Stimulated activated CD8-positive, alpha-beta memory T cell treated with anti-CD3 and anti-CD28 coated beads, Interleukin-4, amount 100 ng/mL, for 1 hour (primary cell): ENCODE data around the gene MICAL2.
"Not testable (repeated sequence)": the region's sequence is repeated elsewhere in the genome, so short reads cannot be mapped to it uniquely, and the experiment has no call there.

Source experiments
- DNase-seq, 2 donors: peaks; one replicate each; pipeline ENCODE4 v3.0.0-alpha.2; 2020; ENCODE audit warnings: low read depth in 2 of 2, low spot score in 1 of 2

The MICAL2 gene

DNA sequence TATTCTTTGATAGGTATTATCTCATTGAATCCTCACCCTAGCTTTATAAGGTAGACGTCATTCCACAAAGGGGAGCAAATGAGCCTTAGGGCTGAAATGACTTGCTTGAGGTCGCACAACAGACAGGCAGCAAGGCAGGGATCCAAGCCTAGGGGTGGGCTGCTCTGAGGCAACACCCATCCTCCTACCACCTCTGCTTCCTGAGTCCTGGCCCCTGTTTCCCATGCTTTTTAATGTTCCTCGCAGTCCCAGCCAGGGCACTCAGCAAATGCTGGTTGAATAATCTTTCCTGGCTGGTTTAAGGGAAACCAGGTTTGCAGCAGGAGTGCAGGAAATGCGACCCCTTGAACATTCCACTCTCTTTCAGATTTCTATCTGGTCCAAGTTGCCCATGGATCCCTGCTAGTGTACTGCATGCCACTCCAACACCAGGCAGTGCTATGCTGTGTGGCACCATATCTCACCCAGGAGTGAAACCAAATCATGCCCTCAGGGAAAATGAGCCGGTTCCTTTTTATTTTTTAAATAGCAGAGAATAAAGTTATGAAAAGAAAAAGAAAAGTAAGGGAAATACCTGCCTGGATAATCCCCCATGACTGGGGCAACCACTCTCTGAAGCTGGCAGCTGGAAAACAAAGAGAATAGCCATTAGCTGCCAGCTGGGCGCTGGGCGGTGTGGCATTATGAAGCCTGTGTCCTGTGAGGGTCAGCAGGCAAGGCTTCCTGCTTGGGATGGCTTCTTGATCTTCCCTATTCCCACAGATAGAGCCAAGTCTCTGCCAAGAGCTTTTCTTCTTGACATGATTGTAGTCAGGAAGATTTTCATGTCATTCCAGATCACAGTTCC lies 21.8 kb downstream of the MICAL2 start:
- DNase-seq = no peak

- DNase-seq = no peak
These were observed 22.4 kb downstream of the MICAL2 start for GRCh38 chr11:12132790-12133145.

DNA sequence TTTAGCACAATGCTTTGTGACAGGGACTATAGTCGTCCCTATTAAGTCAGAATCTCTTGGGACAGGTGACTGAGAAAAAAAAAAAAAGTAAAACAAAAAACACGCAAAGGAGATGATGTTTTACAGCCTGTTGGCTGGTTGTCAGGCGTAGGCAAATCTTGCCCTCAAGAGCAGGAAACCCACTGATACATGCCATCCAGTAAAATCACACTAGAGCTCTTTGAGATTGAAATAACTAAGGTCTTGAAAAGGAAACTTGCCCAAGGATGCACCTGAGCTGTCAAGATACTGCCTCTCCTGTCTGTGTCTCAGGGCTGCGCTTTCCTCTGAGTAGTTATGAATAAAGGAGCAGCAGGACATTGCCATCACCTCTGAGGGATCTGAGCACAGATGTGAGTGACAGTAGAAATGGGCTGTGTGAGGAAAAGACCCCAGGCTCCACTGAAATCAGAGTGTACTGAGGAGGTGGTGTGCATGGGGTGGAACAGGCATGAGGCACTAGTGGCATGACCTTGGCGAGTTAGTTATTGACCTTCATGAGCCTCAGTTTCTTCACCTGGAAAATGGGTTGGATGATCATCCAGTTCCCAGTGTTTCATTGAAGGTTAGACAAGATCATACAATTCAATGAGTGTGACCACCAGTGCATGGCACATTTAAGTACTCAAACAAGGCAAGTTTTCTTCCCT lies 23.3 kb downstream of the MICAL2 start:
- no peak for DNase-seq

DNA sequence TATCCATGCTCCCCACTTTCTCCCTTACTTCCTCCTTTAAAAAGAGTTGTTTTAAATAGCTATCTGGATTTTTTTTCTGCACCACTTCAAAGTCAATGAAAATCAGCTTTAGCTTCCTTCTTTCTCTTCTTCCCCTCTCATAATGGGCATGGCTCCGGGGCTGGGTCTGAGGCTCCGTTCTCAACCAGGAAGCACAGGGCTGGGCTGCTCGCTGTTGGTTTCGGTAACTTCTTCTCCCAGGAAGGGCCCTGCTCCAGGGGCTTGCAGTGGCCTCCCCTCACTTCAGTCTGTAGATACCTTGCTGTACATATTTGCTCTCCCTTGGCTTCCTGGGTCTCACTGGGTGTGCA lies 23.8 kb downstream of the MICAL2 start:
- DNase-seq = no peak

GRCh38 chr11:12135185-12135584 lies 24.8 kb downstream of the MICAL2 start:
- DNase-seq = no peak

DNA sequence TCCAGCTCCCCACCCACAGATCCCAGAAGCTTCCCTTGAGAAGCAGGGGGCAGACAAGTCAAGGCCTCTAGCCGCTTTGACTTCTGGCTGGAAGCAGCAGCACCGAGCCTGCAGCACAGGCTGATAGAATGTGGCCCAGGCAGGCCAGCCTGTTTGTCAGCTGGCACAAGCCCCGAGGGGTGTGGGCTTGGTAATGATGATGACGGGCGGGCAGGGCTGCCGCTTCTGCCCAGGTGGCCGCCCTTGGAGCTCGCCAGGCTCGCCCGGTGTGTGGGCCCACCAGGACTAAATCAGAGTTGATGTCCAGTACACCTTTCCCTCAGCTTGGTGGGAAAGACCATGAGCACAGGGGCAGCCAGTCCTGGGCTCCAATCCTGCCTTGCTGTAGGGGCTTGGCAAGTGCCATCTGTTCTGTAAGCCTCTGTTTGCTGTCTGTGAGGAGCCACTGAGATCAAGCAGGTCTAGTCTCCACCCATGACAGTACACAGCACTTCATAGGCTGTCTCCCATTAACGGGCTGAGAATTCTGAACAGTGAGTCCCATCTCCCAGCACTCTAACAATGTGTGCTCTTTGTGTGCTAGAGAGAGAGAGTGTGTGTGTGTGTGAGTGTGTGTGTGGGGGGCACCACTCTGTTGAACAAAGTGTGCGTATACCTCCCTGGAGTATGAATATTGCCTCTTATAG lies 26.8 kb downstream of the MICAL2 start:
- no peak for DNase-seq

- DNase-seq = no peak
These were observed 27.7 kb downstream of the MICAL2 start for GRCh38 chr11:12137938-12138731.

DNA sequence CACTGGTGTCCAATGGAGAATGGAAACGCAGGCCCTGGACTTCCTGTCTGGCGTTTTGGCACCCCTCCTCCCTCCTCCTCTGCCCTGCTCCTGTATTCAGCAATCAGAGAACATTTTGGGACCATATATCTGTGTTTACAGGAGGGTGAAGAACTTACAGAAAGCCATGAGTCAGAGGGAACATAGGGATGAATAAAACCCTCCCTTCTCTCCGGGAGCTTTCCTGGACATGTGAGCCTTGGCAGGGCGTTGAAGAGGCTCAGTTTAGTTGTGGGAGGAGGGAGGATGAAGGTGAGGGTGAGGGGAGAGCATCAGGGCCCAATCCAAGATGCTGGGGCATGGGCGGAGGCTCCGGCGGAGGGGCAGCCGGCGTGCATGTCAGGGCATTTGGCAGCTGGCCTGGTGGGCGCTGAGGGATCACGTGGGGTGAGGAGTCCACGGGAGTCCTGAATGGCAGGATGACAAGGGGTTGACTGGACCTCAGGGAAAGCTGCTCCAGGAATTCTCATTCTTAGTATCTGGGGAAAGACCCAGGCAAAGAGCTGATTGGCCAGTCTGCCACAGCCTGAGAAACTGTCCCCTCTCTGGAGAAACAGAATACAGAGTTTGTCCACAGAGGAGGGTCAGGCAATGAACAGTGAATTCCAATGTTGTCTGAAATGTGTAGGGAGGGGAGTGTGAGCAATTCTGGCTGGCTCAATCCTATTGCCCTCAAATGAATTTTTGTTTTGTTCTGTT lies 28.9 kb downstream of the MICAL2 start:
- DNase-seq = no peak

DNA sequence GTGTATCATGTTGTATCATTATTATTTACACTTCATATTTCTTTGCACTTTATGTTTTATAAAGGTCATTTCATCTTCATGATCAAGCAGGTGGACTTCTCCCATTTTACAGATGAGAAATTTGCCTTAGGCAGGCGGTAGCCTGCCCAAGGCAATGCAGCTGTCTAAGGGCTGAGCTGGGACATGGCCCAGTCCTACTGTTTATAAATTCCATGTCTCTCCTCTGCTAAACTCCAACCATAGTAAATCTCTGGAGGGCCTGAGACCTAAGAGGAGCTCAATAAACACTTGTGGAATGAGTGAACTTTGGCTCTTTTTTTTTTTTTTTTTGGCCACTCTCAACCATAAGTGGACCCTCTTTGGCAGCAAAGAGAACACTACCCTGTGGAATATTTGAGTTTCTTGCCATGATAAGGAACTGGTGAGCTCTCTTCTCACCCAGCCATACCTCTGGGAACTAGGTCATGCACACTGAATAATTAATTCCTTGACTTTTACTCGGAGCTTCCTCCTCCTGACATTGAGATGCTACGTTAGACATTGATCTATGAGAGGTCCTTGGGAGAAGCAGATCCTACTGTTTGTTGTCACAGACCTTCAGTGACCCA lies 29.9 kb downstream of the MICAL2 start:
- DNase-seq = no peak

GRCh38 chr11:12141283-12141682 lies 30.9 kb downstream of the MICAL2 start:
- no peak for DNase-seq

- DNase-seq = no peak
These were observed 31.8 kb downstream of the MICAL2 start for GRCh38 chr11:12142176-12142575.

DNA sequence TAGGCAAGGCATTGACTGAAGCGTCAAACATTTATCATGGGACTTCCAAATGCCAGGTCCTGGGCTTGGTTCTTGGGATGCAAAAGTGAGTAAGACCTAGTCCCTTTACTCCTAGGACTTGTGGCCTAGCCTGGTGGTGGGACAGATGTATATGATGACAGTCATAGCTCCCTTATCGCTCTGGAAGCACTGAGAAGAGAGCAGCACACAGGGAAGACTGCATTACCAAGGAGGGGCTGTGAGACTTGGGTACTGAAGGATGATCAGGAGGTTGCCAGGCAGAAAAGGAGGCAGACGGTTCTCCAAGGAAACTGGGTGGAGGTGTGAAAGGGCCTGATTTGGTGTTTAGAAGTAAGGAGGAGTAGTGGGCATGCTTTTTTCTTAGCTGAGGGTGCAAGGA lies 32.5 kb downstream of the MICAL2 start:
- no peak for DNase-seq

GRCh38 chr11:12143461-12144258 lies 33.3 kb downstream of the MICAL2 start:
- no peak for DNase-seq

DNA sequence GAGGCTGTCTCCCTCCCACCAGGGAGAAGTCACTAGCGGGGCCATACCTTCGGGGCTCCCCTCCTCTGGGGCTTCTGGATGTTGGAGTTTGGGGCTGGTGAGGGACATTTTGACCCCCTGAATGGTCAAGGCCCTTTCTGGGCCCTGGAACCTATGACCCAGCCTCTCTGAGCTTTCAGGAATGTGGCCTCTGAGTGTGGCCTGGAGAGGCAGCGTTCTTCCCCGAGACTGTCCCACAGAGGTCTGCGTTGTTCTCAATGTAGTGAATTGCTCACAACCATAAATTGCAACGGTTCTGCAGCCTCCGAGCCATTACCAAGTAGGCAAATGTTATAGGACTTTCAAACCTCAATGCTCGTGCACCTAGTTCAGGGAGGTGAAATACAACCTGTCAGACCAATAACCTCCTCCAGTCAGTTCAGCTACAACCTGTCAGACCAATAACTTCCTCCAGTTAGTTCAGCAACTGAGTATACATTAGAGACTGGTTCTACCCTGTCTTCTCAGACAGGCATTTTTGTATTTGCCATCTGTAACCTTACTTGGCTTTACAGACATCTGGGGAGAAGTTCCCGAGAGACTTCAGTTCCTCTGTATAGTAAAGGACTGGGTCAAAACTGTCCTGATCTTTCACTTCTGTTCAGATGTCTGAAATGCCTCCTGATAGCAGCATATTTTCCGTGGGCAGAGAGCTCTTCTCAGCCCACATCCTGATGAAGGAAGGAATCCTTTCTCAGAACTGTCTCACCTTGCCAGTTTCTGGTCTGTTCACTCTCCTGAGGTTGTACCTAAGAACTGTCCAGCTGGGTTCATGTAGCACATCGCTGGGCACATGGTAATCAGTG lies 34.2 kb downstream of the MICAL2 start:
- no peak for DNase-seq

DNA sequence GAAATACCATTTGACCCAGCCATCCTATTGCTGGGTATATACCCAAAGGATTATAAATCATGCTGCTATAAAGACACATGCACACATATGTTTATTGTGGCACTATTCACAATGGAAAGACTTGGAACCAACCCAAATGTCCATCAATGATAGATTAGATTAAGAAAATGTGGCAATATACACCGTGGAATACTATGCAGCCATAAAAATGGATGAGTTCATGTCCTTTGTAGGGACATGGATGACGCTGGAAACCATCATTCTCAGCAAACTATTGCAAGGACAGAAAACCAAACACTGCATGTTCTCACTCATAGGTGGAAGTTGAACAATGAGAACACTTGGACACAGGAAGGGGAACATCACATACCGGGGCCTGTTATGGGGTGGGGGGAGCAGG lies 36.3 kb downstream of the MICAL2 start:
- not testable (repeated sequence) for DNase-seq

DNA sequence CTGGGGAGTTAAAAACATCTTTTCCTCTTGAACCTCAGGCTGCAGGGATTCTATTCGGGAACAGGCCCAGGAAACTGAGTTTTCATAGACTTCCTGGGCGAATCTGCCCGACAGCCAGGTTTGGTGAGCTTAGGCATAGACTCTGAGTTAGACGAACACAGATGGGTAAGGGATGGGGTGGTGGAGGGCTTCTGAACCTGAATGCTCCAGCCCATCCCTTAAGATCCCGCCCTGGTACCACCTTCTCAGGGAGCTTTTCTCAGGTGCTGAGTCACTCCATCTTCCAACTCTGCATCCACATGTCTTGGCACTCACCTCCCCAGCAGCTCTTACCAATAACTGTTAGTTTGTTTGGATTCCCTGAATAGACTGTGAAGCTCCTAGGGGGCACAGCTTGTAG lies 37.4 kb downstream of the MICAL2 start:
- DNase-seq = no peak

- no peak for DNase-seq
These were observed 38.1 kb downstream of the MICAL2 start for GRCh38 chr11:12148466-12148865.

- DNase-seq = no peak
These were observed 38.5 kb downstream of the MICAL2 start for GRCh38 chr11:12148882-12149281.
